ENCODE results near the gene SLITRK3. TPM values are rescaled to one million over a fixed set of nuclear protein-coding genes. Genes with fewer than 3 reads are reported as not detected.

The SLITRK3 gene
- total RNA-seq, 1 experiment from 2014 or later: 0.48 TPM

DNA sequence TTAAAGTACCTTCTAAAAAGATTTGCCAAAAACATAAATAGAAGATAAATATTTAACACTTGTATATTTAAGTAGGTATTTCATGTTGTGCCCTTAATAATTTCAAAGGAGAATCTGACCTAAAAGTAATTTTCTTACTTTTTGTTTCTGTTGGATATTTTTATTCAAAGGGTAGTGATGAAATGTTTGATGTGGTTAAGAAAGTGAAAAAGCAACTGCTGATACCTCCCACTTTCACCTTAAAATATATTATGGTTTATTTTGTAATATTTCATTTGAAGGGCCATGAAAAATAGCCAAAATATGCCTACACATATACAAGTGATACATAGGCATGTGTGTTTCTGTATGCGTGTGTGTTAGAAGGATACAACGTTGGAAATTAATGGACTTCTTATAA lies 5.8 kb upstream of the SLITRK3 start:
- DNase-seq: no peak
- Histone ChIP-seq H3K56ac (ENCODE audit: insufficient read length, low read depth, low read length) (no peak overlapping the region), H3K4me1 (ENCODE audit: insufficient read depth, low read length) (no peaks in the 10 kb centered on the region), H3K9me3 (ENCODE audit: control insufficient read depth, low read depth, low read length) (no peaks in the 10 kb centered on the region), H3T11ph (ENCODE audit: low read length) (no peak overlapping the region), H3K27ac (ENCODE audit: insufficient read length, low read depth, low read length) (no peak overlapping the region), H3K4ac (ENCODE audit: low read depth, low read length) (no peak overlapping the region), H3K27me3 (ENCODE audit: insufficient read depth, low read length) (peaks cover 6% of the 10 kb centered on the region), H2BK5ac (ENCODE audit: insufficient read length, low read length) (no peak overlapping the region), H2AFZ (ENCODE audit: low read length) (no peak overlapping the region), H3K14ac (ENCODE audit: insufficient read depth, low read length) (no peak overlapping the region), H3K23me2 (ENCODE audit: insufficient read length, low read depth, low read length, poor library complexity, severe bottlenecking) (peaks cover 3% of the 10 kb centered on the region), H3K79me2 (ENCODE audit: insufficient read depth, low read length) (no peaks in the 10 kb centered on the region), H4K8ac (replicated peaks; ENCODE audit: insufficient read length, low read depth, low read length) (no peak overlapping the region), H2BK12ac (ENCODE audit: insufficient read length, low read depth, low read length) (no peak overlapping the region), H3K23ac (ENCODE audit: insufficient read length, low read depth, low read length) (no peak overlapping the region), H2BK120ac (ENCODE audit: low read depth, low read length, poor library complexity, severe bottlenecking) (no peak overlapping the region), H3K4me2 (ENCODE audit: insufficient read depth, insufficient read length, low read length) (no peak overlapping the region), H2BK20ac (ENCODE audit: low read depth, low read length, poor library complexity, severe bottlenecking) (no peak overlapping the region), H2BK15ac (ENCODE audit: low read depth, low read length) (no peak overlapping the region), H3K18ac (ENCODE audit: insufficient read length, low read depth, low read length) (no peak overlapping the region), H3K9ac (ENCODE audit: extremely low read depth, insufficient read length, low read length) (no peak overlapping the region), H4K20me1 (ENCODE audit: control insufficient read depth, insufficient read depth, insufficient read length) (no peaks in the 10 kb centered on the region), H4K91ac (ENCODE audit: insufficient read length, low read depth, low read length) (no peak overlapping the region), H3K79me1 (ENCODE audit: insufficient read depth, low read depth, low read length, poor library complexity, severe bottlenecking) (no peaks in the 10 kb centered on the region), H2AK5ac (ENCODE audit: insufficient read length, low read length) (no peak overlapping the region), H4K5ac (ENCODE audit: insufficient read length, low read depth, low read length) (no peak overlapping the region)
- TF ChIP-seq, protein P1, sequence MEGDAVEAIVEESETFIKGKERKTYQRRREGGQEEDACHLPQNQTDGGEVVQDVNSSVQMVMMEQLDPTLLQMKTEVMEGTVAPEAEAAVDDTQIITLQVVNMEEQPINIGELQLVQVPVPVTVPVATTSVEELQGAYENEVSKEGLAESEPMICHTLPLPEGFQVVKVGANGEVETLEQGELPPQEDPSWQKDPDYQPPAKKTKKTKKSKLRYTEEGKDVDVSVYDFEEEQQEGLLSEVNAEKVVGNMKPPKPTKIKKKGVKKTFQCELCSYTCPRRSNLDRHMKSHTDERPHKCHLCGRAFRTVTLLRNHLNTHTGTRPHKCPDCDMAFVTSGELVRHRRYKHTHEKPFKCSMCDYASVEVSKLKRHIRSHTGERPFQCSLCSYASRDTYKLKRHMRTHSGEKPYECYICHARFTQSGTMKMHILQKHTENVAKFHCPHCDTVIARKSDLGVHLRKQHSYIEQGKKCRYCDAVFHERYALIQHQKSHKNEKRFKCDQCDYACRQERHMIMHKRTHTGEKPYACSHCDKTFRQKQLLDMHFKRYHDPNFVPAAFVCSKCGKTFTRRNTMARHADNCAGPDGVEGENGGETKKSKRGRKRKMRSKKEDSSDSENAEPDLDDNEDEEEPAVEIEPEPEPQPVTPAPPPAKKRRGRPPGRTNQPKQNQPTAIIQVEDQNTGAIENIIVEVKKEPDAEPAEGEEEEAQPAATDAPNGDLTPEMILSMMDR (conservative IDR thresholded peaks at IDR 0.05): no peak
- Mint-ChIP-seq H3K36me3 (ENCODE audit: insufficient read depth in 1 of 3, low read depth in 3 of 3) (no peaks in the 10 kb centered on the region), H3K27ac (no peak overlapping the region), H3K27me3 (ENCODE audit: low read depth) (peaks cover 25% of the 10 kb centered on the region), H3K9me3 (no peaks in the 10 kb centered on the region; a peak in 1 of 5 replicates), H3K4me1 (peaks cover 6 to 10% of the 10 kb centered on the region in 2 experiments; a peak in 3 of 4 replicates), H3K4me3 (no peak overlapping the region)
- WGBS (ENCODE audit: extremely low coverage, insufficient read length, low lambda C conversion rate): no CpG with 5 or more reads among the region's 2 CpGs

All from H9 (cell line).